Naive thymus-derived CD4-positive, alpha-beta T cell (primary cell): ENCODE measurements around the gene LZTR1. TPM values are rescaled to one million over a fixed set of nuclear protein-coding genes. Genes with fewer than 3 reads are reported as not detected.

Experiments
- ATAC-seq: fragments of 150-1000 bp; cut with Tn5 transposase; 2 replicates; pipeline ENCODE4 v1.10.0; 2021; ENCODE audit warnings: mild to moderate bottlenecking, moderate library complexity
- CTCF ChIA-PET: fragments of 350-600 bp; sonication (Branson Sonifier 250); formaldehyde crosslinking; loops from one replicate; lab custom pipeline; 2021; ENCODE audit warnings: antibody characterized with exemption; lab: Charles Lee
- POLR2A ChIA-PET: fragments of 350-600 bp; sonication (Branson Sonifier 250); formaldehyde crosslinking; loops from one replicate; lab custom pipeline; 2021; ENCODE audit warnings: antibody characterized with exemption, inconsistent platforms; lab: Charles Lee
- DNase-seq, 9 donors: peaks; one replicate each; pipeline versions ENCODE4 v3.0.0 to v3.0.0-alpha.2; 2020 to 2022; ENCODE audit warnings: mixed read lengths in 1 of 9
- H3K27ac ChIP-seq: one replicate; pipeline ENCODE4 v1.7.0; 2013; ENCODE audit warnings: mild to moderate bottlenecking, low read depth, low read length, moderate library complexity
- H3K27me3 ChIP-seq, 2 donors: one replicate each; pipeline ENCODE4 v1.7.0; 2013; ENCODE audit warnings: low read length in 2 of 2, mild to moderate bottlenecking in 2 of 2, moderate library complexity in 2 of 2; ENCODE audit not compliant: control insufficient read depth in 2 of 2, insufficient read depth in 2 of 2
- H3K36me3 ChIP-seq, 3 experiments: 1 replicate in 2 of 3; 2 replicates in 1 of 3; pipeline ENCODE4 v1.7.0; 2013; ENCODE audit warnings: low read length in 3 of 3, mild to moderate bottlenecking in 3 of 3, moderate library complexity in 1 of 3; ENCODE audit not compliant: insufficient read depth in 3 of 3, control insufficient read depth in 2 of 3
- H3K4me1 ChIP-seq, 2 donors: one replicate each; pipeline ENCODE4 v1.7.0; 2013; ENCODE audit warnings: low read length in 2 of 2, mild to moderate bottlenecking in 2 of 2, moderate library complexity in 1 of 2; ENCODE audit not compliant: control insufficient read depth in 2 of 2, insufficient read depth in 2 of 2
- H3K4me3 ChIP-seq: 2 replicates; pipeline ENCODE4 v1.7.0; 2013; ENCODE audit warnings: mild to moderate bottlenecking, low read length
- H3K9me3 ChIP-seq, 3 experiments: 1 replicate in 2 of 3; 2 replicates in 1 of 3; pipeline ENCODE4 v1.7.0; 2013; ENCODE audit warnings: low read length in 3 of 3; ENCODE audit not compliant: control insufficient read depth in 2 of 3
- H3K27ac Mint-ChIP-seq, 9 donors: one replicate each; pipeline ENCODE4 v1.8.0; 2020 to 2022; ENCODE audit warnings: mixed read lengths in 9 of 9, mild to moderate bottlenecking in 8 of 9, moderate library complexity in 5 of 9, inconsistent platforms in 2 of 9
- H3K27me3 Mint-ChIP-seq, 5 donors: one replicate each; pipeline ENCODE4 v1.8.0; 2021 to 2022; ENCODE audit warnings: mixed read lengths in 5 of 5, mild to moderate bottlenecking in 1 of 5
- H3K36me3 Mint-ChIP-seq, 5 donors: one replicate each; pipeline ENCODE4 v1.8.0; 2020 to 2022; ENCODE audit warnings: mixed read lengths in 5 of 5, mild to moderate bottlenecking in 3 of 5, inconsistent platforms in 1 of 5
- H3K4me1 Mint-ChIP-seq, 7 donors: one replicate each; pipeline ENCODE4 v1.8.0; 2020 to 2022; ENCODE audit warnings: mixed read lengths in 7 of 7, mild to moderate bottlenecking in 3 of 7, inconsistent platforms in 1 of 7
- H3K4me3 Mint-ChIP-seq, 10 donors: one replicate each; pipeline ENCODE4 v1.8.0; 2020 to 2022; ENCODE audit warnings: mild to moderate bottlenecking in 10 of 10, mixed read lengths in 10 of 10, moderate library complexity in 6 of 10, inconsistent platforms in 2 of 10
- H3K9me3 Mint-ChIP-seq, 11 donors: one replicate each; pipeline ENCODE4 v1.8.0; 2020 to 2022; ENCODE audit warnings: mixed read lengths in 11 of 11, mild to moderate bottlenecking in 4 of 11, inconsistent platforms in 1 of 11, moderate library complexity in 1 of 11
- intact Hi-C, 2 donors: fragments of 100-400 bp; cut with micrococcal nuclease; formaldehyde crosslinking; loops; one replicate each; pipeline ENCODE4 v1.15.1; 2023
- polyA plus RNA-seq, 2 donors: library from polyadenylated mRNA; unstranded; fragments of 300-500 nt; fragmentation: Illumina TruSeq; gene quantifications; one replicate each; pipeline ENCODE4 v1.2.3, GENCODE V29; 2021
- total RNA-seq, 6 experiments: library from RNA in 5 of 6; stranded (reverse) in 5 of 6; gene quantifications; 1 replicate in 5 of 6; 2 replicates in 1 of 6; pipeline ENCODE4 v1.2.3 and lab custom pipeline; 2021 to 2026

LZTR1 gene
- total and polyA plus RNA-seq, 7 experiments from 2014 or later: 11.4 to 104 (median 71.2) TPM

- Histone ChIP-seq H3K9me3 (no peaks in the 10 kb centered on the region), H3K4me3 (no peak overlapping the region), H3K36me3 (peaks cover 3 to 52% (median 7%) of the 10 kb centered on the region in 3 experiments), H3K27ac (no peak overlapping the region), H3K27me3 (no peaks in the 10 kb centered on the region), H3K4me1 (peaks cover 0 to 25% of the 10 kb centered on the region in 2 donors)
- Mint-ChIP-seq H3K9me3 (peaks cover 0 to 2% (median 0%) of the 10 kb centered on the region in 11 donors), H3K4me3 (no peak overlapping the region), H3K27me3 (no peaks in the 10 kb centered on the region), H3K27ac (peak overlapping the region in 4 of 9 donors; percentile 14 to 71 (median 44)), H3K36me3 (peaks cover 10 to 31% (median 13%) of the 10 kb centered on the region in 5 donors), H3K4me1 (peaks cover 31 to 58% (median 42%) of the 10 kb centered on the region in 7 donors)
- DNase-seq (no peak), ATAC-seq (no peak)
- intact Hi-C loops: no loop called here
- POLR2A ChIA-PET: interaction anchor here (0.6 to 1.0 kb wide), 2 partner anchors 10 to 291 kb away, joined by 3 to 4 read pairs; no protein-coding TSS in a partner anchor
- CTCF ChIA-PET: interaction anchor here (1.4 kb wide), 1 partner anchor 12 kb away, joined by 3 read pairs; no protein-coding TSS in a partner anchor
Observed at GRCh38 chr22:20948989-20949388, 33.1 kb upstream of the LZTR1 start.

GRCh38 chr22:20949698-20950183 is 32.4 kb upstream of the LZTR1 start:
- no peaks in the 10 kb centered on the region for H3K27me3 ChIP-seq
- DNase-seq: no peak
- peaks cover 3 to 53% (median 7%) of the 10 kb centered on the region in 3 experiments for H3K36me3 ChIP-seq
- peak overlapping the region in 8 of 9 donors; percentile 18 to 72 (median 64) for H3K27ac Mint-ChIP-seq
- ATAC-seq: no peak
- H3K27ac ChIP-seq: no peak overlapping the region
- no peak overlapping the region for H3K4me3 ChIP-seq
- H3K4me1 Mint-ChIP-seq: peaks cover 31 to 52% (median 42%) of the 10 kb centered on the region in 7 donors
- H3K4me3 Mint-ChIP-seq: peak overlapping the region in 2 of 10 donors; percentile 19 to 39
- CTCF ChIA-PET: no interaction called here
- peaks cover 0 to 24% of the 10 kb centered on the region in 2 donors for H3K4me1 ChIP-seq
- POLR2A ChIA-PET: interaction anchor here (1.0 kb wide), 1 partner anchor 9 kb away, joined by 4 read pairs; no protein-coding TSS in a partner anchor
- H3K9me3 ChIP-seq: no peaks in the 10 kb centered on the region
- H3K9me3 Mint-ChIP-seq: peaks cover 0 to 2% (median 0%) of the 10 kb centered on the region in 11 donors
- peaks cover 10 to 34% (median 15%) of the 10 kb centered on the region in 5 donors for H3K36me3 Mint-ChIP-seq
- no peaks in the 10 kb centered on the region for H3K27me3 Mint-ChIP-seq
- intact Hi-C loops: no loop called here

DNA sequence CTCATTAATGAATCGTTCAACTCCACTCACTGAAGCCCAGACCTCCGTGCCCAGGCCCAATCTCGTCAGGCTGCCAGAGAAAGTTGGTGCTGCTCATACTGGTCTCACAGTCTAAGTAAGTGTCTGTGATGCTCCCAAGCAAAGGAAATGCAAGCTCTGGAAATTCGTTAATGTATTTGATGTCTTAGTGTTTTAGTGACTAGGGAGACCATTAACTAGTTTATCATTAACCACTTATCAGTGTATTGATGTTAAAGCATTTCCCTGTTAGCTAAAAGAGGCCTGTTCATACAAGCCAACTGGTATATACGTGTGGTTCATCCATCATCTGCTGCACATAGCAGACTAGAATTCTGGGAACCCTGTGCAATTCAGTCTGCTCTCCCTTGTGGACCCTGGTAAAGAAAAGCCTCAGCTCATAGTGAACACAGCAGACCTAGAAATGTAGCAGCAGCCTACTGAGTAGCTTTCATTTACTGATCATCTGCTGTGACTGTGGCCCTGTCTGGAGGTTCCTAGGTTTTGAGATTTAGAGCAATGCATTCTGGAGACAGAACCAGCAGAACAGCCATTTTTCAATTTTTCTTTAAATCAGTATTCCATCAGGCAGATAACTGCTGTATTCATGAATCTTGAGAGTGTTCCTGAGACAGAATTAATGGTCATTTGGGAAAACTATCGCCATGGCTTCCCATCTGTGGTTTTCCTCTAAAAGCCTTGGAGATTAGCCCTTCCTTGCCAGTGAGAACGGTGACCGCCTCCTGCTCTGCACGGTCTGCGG is 30.8 kb upstream of the LZTR1 start:
- Mint-ChIP-seq H3K27me3 (peaks cover 0 to 3% (median 2%) of the 10 kb centered on the region in 5 donors), H3K9me3 (peaks cover 0 to 2% (median 0%) of the 10 kb centered on the region in 11 donors), H3K27ac (peak overlapping the region in 1 of 9 donors; percentile 67), H3K4me3 (no peak overlapping the region), H3K4me1 (peaks cover 22 to 39% (median 29%) of the 10 kb centered on the region in 7 donors), H3K36me3 (peaks cover 10 to 30% (median 15%) of the 10 kb centered on the region in 5 donors)
- Histone ChIP-seq H3K36me3 (peaks cover 3 to 53% (median 7%) of the 10 kb centered on the region in 3 experiments), H3K4me3 (no peak overlapping the region), H3K9me3 (no peaks in the 10 kb centered on the region), H3K4me1 (peaks cover 0 to 16% of the 10 kb centered on the region in 2 donors), H3K27ac (no peak overlapping the region), H3K27me3 (no peaks in the 10 kb centered on the region)
- ATAC-seq: no peak
- POLR2A ChIA-PET: no interaction called here
- DNase-seq: no peak
- intact Hi-C loops: no loop called here
- CTCF ChIA-PET: interaction anchor here (1.2 kb wide), 1 partner anchor 118 kb away, joined by 3 read pairs; no protein-coding TSS in a partner anchor

- Mint-ChIP-seq H3K27me3 (peaks cover 0 to 8% (median 4%) of the 10 kb centered on the region in 5 donors), H3K36me3 (peaks cover 10 to 30% (median 15%) of the 10 kb centered on the region in 5 donors), H3K27ac (no peak overlapping the region), H3K4me3 (no peak overlapping the region), H3K9me3 (peaks cover 0 to 2% (median 0%) of the 10 kb centered on the region in 11 donors), H3K4me1 (peaks cover 19 to 38% (median 25%) of the 10 kb centered on the region in 7 donors)
- ChIA-PET POLR2A (no interaction called here), CTCF (no interaction called here)
- Histone ChIP-seq H3K9me3 (no peaks in the 10 kb centered on the region), H3K27me3 (peaks cover 0 to 5% of the 10 kb centered on the region in 2 donors), H3K36me3 (peaks cover 3 to 53% (median 7%) of the 10 kb centered on the region in 3 experiments), H3K27ac (no peak overlapping the region), H3K4me1 (peaks cover 1 to 20% of the 10 kb centered on the region in 2 donors), H3K4me3 (no peak overlapping the region)
- intact Hi-C loops: no loop called here
- ATAC-seq (no peak), DNase-seq (no peak)
Observed at GRCh38 chr22:20951932-20952380, 30.1 kb upstream of the LZTR1 start.

- H3K27ac Mint-ChIP-seq: peak overlapping the region in 1 of 9 donors; percentile 8
- no peak overlapping the region for H3K4me3 Mint-ChIP-seq
- H3K27me3 Mint-ChIP-seq: peaks cover 0 to 14% (median 4%) of the 10 kb centered on the region in 5 donors
- DNase-seq: no peak
- peaks cover 10 to 30% (median 15%) of the 10 kb centered on the region in 5 donors for H3K36me3 Mint-ChIP-seq
- POLR2A ChIA-PET: no interaction called here
- intact Hi-C loops: no loop called here
- Histone ChIP-seq H3K27me3 (peaks cover 0 to 9% of the 10 kb centered on the region in 2 donors), H3K9me3 (no peaks in the 10 kb centered on the region), H3K4me3 (no peak overlapping the region), H3K4me1 (peaks cover 3 to 21% of the 10 kb centered on the region in 2 donors), H3K36me3 (peaks cover 0 to 53% (median 7%) of the 10 kb centered on the region in 3 experiments), H3K27ac (no peak overlapping the region)
- CTCF ChIA-PET: no interaction called here
- ATAC-seq: no peak
- peaks cover 19 to 33% (median 24%) of the 10 kb centered on the region in 7 donors for H3K4me1 Mint-ChIP-seq
- peaks cover 0 to 2% (median 0%) of the 10 kb centered on the region in 11 donors for H3K9me3 Mint-ChIP-seq
Observed at GRCh38 chr22:20952544-20953341, 29.4 kb upstream of the LZTR1 start.

DNA sequence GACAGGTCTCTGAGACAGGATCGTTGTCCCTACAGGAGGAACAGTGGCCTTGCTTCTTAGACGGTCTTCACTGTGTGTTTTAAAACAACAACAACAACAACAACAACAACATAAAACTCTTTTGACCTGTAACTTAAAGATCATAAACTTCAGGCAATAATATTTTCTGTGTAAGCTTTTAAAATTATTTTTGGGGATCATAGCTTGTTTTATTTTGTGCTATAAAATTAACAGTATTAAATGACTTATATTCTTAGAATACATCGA is 28.8 kb upstream of the LZTR1 start:
- Histone ChIP-seq H3K27ac (no peak overlapping the region), H3K36me3 (peaks cover 0 to 53% (median 7%) of the 10 kb centered on the region in 3 experiments), H3K27me3 (peaks cover 0 to 9% of the 10 kb centered on the region in 2 donors), H3K4me1 (peaks cover 3 to 21% of the 10 kb centered on the region in 2 donors), H3K9me3 (no peaks in the 10 kb centered on the region), H3K4me3 (no peak overlapping the region)
- intact Hi-C loops: no loop called here
- Mint-ChIP-seq H3K27ac (no peak overlapping the region), H3K27me3 (peaks cover 5 to 19% (median 9%) of the 10 kb centered on the region in 5 donors), H3K36me3 (peaks cover 10 to 30% (median 15%) of the 10 kb centered on the region in 5 donors), H3K4me3 (no peak overlapping the region), H3K4me1 (peaks cover 18 to 32% (median 22%) of the 10 kb centered on the region in 7 donors), H3K9me3 (peaks cover 0 to 2% (median 0%) of the 10 kb centered on the region in 11 donors)
- ATAC-seq (no peak), DNase-seq (no peak)
- ChIA-PET POLR2A (no interaction called here), CTCF (no interaction called here)
